ENCODE results near the gene WDR27.

DNA sequence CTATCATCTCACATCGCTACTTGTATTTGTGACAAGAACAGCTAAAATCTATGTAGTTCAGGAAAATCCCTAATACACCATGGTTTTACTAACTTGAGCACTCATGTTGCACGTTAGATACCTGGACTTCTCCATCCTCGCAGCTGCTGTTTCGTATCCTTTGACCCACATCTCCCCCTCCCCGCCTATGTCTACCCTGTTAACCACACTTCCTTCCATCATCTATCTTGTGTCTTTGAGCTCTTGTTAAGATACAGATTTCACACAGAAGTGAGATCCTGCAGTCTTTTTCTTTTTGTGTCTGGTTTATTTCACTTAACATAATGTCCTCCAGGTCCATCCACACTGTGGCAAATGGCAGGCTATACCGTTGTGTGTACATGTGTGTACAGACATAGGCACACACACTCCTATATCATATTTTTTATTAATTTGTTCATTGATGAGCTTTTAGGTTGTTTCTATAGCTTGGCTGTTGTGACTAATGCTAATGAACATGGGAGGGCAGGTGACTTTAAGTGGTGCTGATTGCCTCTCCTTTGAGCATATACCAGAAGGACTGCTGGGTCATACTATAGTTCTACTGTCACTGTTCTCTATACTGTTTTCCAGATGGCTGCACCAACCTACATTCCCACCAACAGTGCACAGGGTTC lies 117.8 kb downstream of the WDR27 start:
- TF ChIP-seq, protein P1, sequence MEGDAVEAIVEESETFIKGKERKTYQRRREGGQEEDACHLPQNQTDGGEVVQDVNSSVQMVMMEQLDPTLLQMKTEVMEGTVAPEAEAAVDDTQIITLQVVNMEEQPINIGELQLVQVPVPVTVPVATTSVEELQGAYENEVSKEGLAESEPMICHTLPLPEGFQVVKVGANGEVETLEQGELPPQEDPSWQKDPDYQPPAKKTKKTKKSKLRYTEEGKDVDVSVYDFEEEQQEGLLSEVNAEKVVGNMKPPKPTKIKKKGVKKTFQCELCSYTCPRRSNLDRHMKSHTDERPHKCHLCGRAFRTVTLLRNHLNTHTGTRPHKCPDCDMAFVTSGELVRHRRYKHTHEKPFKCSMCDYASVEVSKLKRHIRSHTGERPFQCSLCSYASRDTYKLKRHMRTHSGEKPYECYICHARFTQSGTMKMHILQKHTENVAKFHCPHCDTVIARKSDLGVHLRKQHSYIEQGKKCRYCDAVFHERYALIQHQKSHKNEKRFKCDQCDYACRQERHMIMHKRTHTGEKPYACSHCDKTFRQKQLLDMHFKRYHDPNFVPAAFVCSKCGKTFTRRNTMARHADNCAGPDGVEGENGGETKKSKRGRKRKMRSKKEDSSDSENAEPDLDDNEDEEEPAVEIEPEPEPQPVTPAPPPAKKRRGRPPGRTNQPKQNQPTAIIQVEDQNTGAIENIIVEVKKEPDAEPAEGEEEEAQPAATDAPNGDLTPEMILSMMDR (IDR thresholded peaks at IDR 0.05) = no peak
- TF ChIP-seq POLR2A (IDR thresholded peaks at IDR 0.05) = no peak

Data from esophagus squamous epithelium (tissue), 4 donors.